ENCODE measurements around the gene MBD4. TPM values are rescaled to one million over a fixed set of nuclear protein-coding genes. Genes with fewer than 3 reads are reported as not detected.
A peak's percentile ranks its signal among the peaks of the same experiment; 100 is the strongest.
"Not testable (repeated sequence)": the region's sequence is repeated elsewhere in the genome, so short reads cannot be mapped to it uniquely, and the experiment has no call there.

MBD4 gene
- total and polyA plus RNA-seq, 7 experiments from 2014 or later = 37.9 to 56.6 (median 46.9) TPM

- Mint-ChIP-seq H3K36me3 (peaks cover 11 to 47% (median 20%) of the 10 kb centered on the region in 5 donors), H3K27ac (peak overlapping the region in 1 of 9 donors; percentile 23), H3K9me3 (peaks cover 0 to 4% (median 0%) of the 10 kb centered on the region in 11 donors), H3K4me3 (no peak overlapping the region), H3K4me1 (no peaks in the 10 kb centered on the region), H3K27me3 (no peaks in the 10 kb centered on the region)
- no peak for DNase-seq
- peaks cover 0 to 49% (median 0%) of the 10 kb centered on the region in 3 experiments for H3K36me3 ChIP-seq (ENCODE audit: control insufficient read depth in 2 of 3, insufficient read depth in 3 of 3, low read length in 3 of 3)
- no peaks in the 10 kb centered on the region for H3K9me3 ChIP-seq (ENCODE audit: control insufficient read depth in 2 of 3, low read length in 3 of 3)
- H3K4me1 ChIP-seq (ENCODE audit: control insufficient read depth in 2 of 2, insufficient read depth in 2 of 2, low read length in 2 of 2) = no peaks in the 10 kb centered on the region
- no peak for ATAC-seq
- intact Hi-C loops (cut with micrococcal nuclease) = no loop called here
- POLR2A ChIA-PET = no interaction called here
- CTCF ChIA-PET = no interaction called here
- no peak overlapping the region for H3K4me3 ChIP-seq (ENCODE audit: low read length)
- no peak overlapping the region for H3K27ac ChIP-seq (ENCODE audit: low read depth, low read length)
- no peaks in the 10 kb centered on the region for H3K27me3 ChIP-seq (ENCODE audit: control insufficient read depth in 2 of 2, insufficient read depth in 2 of 2, low read length in 2 of 2)
Measured at GRCh38 chr3:129387487-129387886, 52.3 kb downstream of the MBD4 start.

GRCh38 chr3:129386984-129387383 is 52.8 kb downstream of the MBD4 start:
- Mint-ChIP-seq H3K27ac (peak overlapping the region in 1 of 9 donors; percentile 66), H3K9me3 (peaks cover 0 to 4% (median 0%) of the 10 kb centered on the region in 11 donors), H3K4me3 (no peak overlapping the region), H3K4me1 (no peaks in the 10 kb centered on the region), H3K27me3 (no peaks in the 10 kb centered on the region), H3K36me3 (peaks cover 11 to 44% (median 19%) of the 10 kb centered on the region in 5 donors)
- ChIA-PET CTCF (no interaction called here), POLR2A (interaction anchor here (0.5 kb wide), 1 partner anchor 1276 kb away, joined by 3 read pairs; no protein-coding TSS in a partner anchor)
- ATAC-seq (no peak), DNase-seq (no peak)
- Histone ChIP-seq H3K36me3 (ENCODE audit: control insufficient read depth in 2 of 3, insufficient read depth in 3 of 3, low read length in 3 of 3) (peaks cover 0 to 45% (median 0%) of the 10 kb centered on the region in 3 experiments), H3K27ac (ENCODE audit: low read depth, low read length) (no peak overlapping the region), H3K4me3 (ENCODE audit: low read length) (no peak overlapping the region), H3K4me1 (ENCODE audit: control insufficient read depth in 2 of 2, insufficient read depth in 2 of 2, low read length in 2 of 2) (no peaks in the 10 kb centered on the region), H3K27me3 (ENCODE audit: control insufficient read depth in 2 of 2, insufficient read depth in 2 of 2, low read length in 2 of 2) (no peaks in the 10 kb centered on the region), H3K9me3 (ENCODE audit: control insufficient read depth in 2 of 3, low read length in 3 of 3) (no peaks in the 10 kb centered on the region)
- intact Hi-C loops (cut with micrococcal nuclease) = no loop called here

- H3K4me1 Mint-ChIP-seq; H3K4me1 ChIP-seq (ENCODE audit: control insufficient read depth in 2 of 2, insufficient read depth in 2 of 2, low read length in 2 of 2); H3K27me3 ChIP-seq (ENCODE audit: control insufficient read depth in 2 of 2, insufficient read depth in 2 of 2, low read length in 2 of 2); H3K4me3 ChIP-seq (ENCODE audit: low read length); H3K27me3 Mint-ChIP-seq; H3K4me3 Mint-ChIP-seq; POLR2A ChIA-PET; H3K27ac ChIP-seq (ENCODE audit: low read depth, low read length); H3K9me3 Mint-ChIP-seq; DNase-seq; H3K9me3 ChIP-seq (ENCODE audit: control insufficient read depth in 2 of 3, low read length in 3 of 3); intact Hi-C loops (cut with micrococcal nuclease); ATAC-seq: not testable (repeated sequence)
- peak overlapping the region in 6 of 9 donors; percentile 15 to 65 (median 42) for H3K27ac Mint-ChIP-seq
- peaks cover 0 to 34% (median 0%) of the 10 kb centered on the region in 3 experiments for H3K36me3 ChIP-seq (ENCODE audit: control insufficient read depth in 2 of 3, insufficient read depth in 3 of 3, low read length in 3 of 3)
- peaks cover 4 to 32% (median 18%) of the 10 kb centered on the region in 5 donors for H3K36me3 Mint-ChIP-seq
- CTCF ChIA-PET = interaction anchor here (0.6 kb wide), 1 partner anchor 580 kb away, joined by 3 read pairs; no protein-coding TSS in a partner anchor
Measured at GRCh38 chr3:129385507-129385906, 54.2 kb downstream of the MBD4 start.

- Mint-ChIP-seq H3K4me1 (no peaks in the 10 kb centered on the region), H3K36me3 (peaks cover 4 to 33% (median 20%) of the 10 kb centered on the region in 5 donors), H3K4me3 (no peak overlapping the region), H3K9me3 (peaks cover 0 to 4% (median 0%) of the 10 kb centered on the region in 11 donors), H3K27ac (peak overlapping the region in 6 of 9 donors; percentile 19 to 65 (median 52)), H3K27me3 (no peaks in the 10 kb centered on the region)
- ATAC-seq (no peak), DNase-seq (no peak)
- H3K4me3 ChIP-seq (ENCODE audit: low read length) = no peak overlapping the region
- intact Hi-C loops (cut with micrococcal nuclease) = loop anchor here in 1 of 2 donors (5.0 kb wide), 1 partner anchor 443 kb away; no protein-coding TSS in a partner anchor
- ChIA-PET CTCF (interaction anchor here (0.6 kb wide), 1 partner anchor 579 kb away, joined by 3 read pairs; no protein-coding TSS in a partner anchor), POLR2A (no interaction called here)
- no peaks in the 10 kb centered on the region for H3K27me3 ChIP-seq (ENCODE audit: control insufficient read depth in 2 of 2, insufficient read depth in 2 of 2, low read length in 2 of 2)
- peaks cover 0 to 29% (median 0%) of the 10 kb centered on the region in 3 experiments for H3K36me3 ChIP-seq (ENCODE audit: control insufficient read depth in 2 of 3, insufficient read depth in 3 of 3, low read length in 3 of 3)
- H3K4me1 ChIP-seq (ENCODE audit: control insufficient read depth in 2 of 2, insufficient read depth in 2 of 2, low read length in 2 of 2) = no peaks in the 10 kb centered on the region
- no peaks in the 10 kb centered on the region for H3K9me3 ChIP-seq (ENCODE audit: control insufficient read depth in 2 of 3, low read length in 3 of 3)
- H3K27ac ChIP-seq (ENCODE audit: low read depth, low read length) = no peak overlapping the region
Measured at GRCh38 chr3:129384594-129385323, 55.0 kb downstream of the MBD4 start.

GRCh38 chr3:129384103-129384502 is 55.6 kb downstream of the MBD4 start:
- H3K27ac ChIP-seq (ENCODE audit: low read depth, low read length); H3K9me3 Mint-ChIP-seq; H3K4me3 ChIP-seq (ENCODE audit: low read length); ATAC-seq; H3K4me1 Mint-ChIP-seq; H3K4me1 ChIP-seq (ENCODE audit: control insufficient read depth in 2 of 2, insufficient read depth in 2 of 2, low read length in 2 of 2); H3K4me3 Mint-ChIP-seq; H3K27me3 ChIP-seq (ENCODE audit: control insufficient read depth in 2 of 2, insufficient read depth in 2 of 2, low read length in 2 of 2); H3K9me3 ChIP-seq (ENCODE audit: control insufficient read depth in 2 of 3, low read length in 3 of 3); POLR2A ChIA-PET; H3K27me3 Mint-ChIP-seq; DNase-seq: not testable (repeated sequence)
- Mint-ChIP-seq H3K27ac (peak overlapping the region in 1 of 9 donors; percentile 92), H3K36me3 (peaks cover 4 to 26% (median 21%) of the 10 kb centered on the region in 5 donors)
- peaks cover 0 to 22% (median 0%) of the 10 kb centered on the region in 3 experiments for H3K36me3 ChIP-seq (ENCODE audit: control insufficient read depth in 2 of 3, insufficient read depth in 3 of 3, low read length in 3 of 3)
- CTCF ChIA-PET = interaction anchor here (1.3 to 2.1 kb wide), 2 partner anchors 16 to 18 kb away, joined by 5 to 8 read pairs; no protein-coding TSS in a partner anchor
- intact Hi-C loops (cut with micrococcal nuclease) = loop anchor here in 1 of 2 donors (5.0 kb wide), 1 partner anchor 443 kb away; no protein-coding TSS in a partner anchor

- H3K4me3 Mint-ChIP-seq = no peak overlapping the region
- CTCF ChIA-PET = interaction anchor here (0.7 to 2.1 kb wide), 5 partner anchors 17 to 512 kb away, joined by 3 to 8 read pairs (median 3); no protein-coding TSS in a partner anchor
- Histone ChIP-seq H3K4me3 (ENCODE audit: low read length) (no peak overlapping the region), H3K4me1 (ENCODE audit: control insufficient read depth in 2 of 2, insufficient read depth in 2 of 2, low read length in 2 of 2) (no peaks in the 10 kb centered on the region), H3K27ac (ENCODE audit: low read depth, low read length) (no peak overlapping the region), H3K9me3 (ENCODE audit: control insufficient read depth in 2 of 3, low read length in 3 of 3) (no peaks in the 10 kb centered on the region), H3K36me3 (ENCODE audit: control insufficient read depth in 2 of 3, insufficient read depth in 3 of 3, low read length in 3 of 3) (peaks cover 0 to 18% (median 0%) of the 10 kb centered on the region in 3 experiments), H3K27me3 (ENCODE audit: control insufficient read depth in 2 of 2, insufficient read depth in 2 of 2, low read length in 2 of 2) (no peaks in the 10 kb centered on the region)
- peaks cover 0 to 4% (median 0%) of the 10 kb centered on the region in 7 donors for H3K4me1 Mint-ChIP-seq
- POLR2A ChIA-PET = no interaction called here
- intact Hi-C loops (cut with micrococcal nuclease) = loop anchor here (1.0 to 5.0 kb wide), 3 partner anchors 245 to 551 kb away; no protein-coding TSS in a partner anchor
- ATAC-seq (peak; percentile 92), DNase-seq (peak in 7 of 9 donors; percentile 21 to 40 (median 30))
- H3K36me3 Mint-ChIP-seq = peaks cover 4 to 26% (median 20%) of the 10 kb centered on the region in 5 donors
- H3K27me3 Mint-ChIP-seq = no peaks in the 10 kb centered on the region
- peak overlapping the region in 2 of 9 donors; percentile 49 to 92 for H3K27ac Mint-ChIP-seq
- H3K9me3 Mint-ChIP-seq = peaks cover 0 to 4% (median 0%) of the 10 kb centered on the region in 11 donors
Measured at GRCh38 chr3:129383292-129383860, 56.4 kb downstream of the MBD4 start.

All from naive thymus-derived CD4-positive, alpha-beta T cell (primary cell).